A673 (cell line): ENCODE data around the gene DAPK1. TPM values are rescaled to one million over a fixed set of nuclear protein-coding genes. Genes with fewer than 3 reads are reported as not detected.
A peak's percentile ranks its signal among the peaks of the same experiment; 100 is the strongest.

Experiments used
- BruUV-seq: library from RNA; stranded (reverse); fragments of 400-500 nt; replicated peaks from 2 replicates; lab custom pipeline; 2021; lab: Mats Ljungman, UMichigan
- CTCF ChIA-PET: fragments of 300-600 bp; sonication (Branson Sonifier 250); formaldehyde crosslinking; loops from one replicate; lab custom pipeline; 2022; ENCODE audit warnings: antibody characterized with exemption; lab: Charles Lee
- POLR2A ChIA-PET: fragments of 300-600 bp; sonication (Branson Sonifier 250); formaldehyde crosslinking; loops from one replicate; lab custom pipeline; 2022; ENCODE audit warnings: antibody characterized with exemption; ENCODE audit not compliant: low non-redundant PET; lab: Charles Lee
- DNase-seq: peaks from one replicate; pipeline ENCODE4 v3.0.0-alpha.2; 2015; ENCODE audit warnings: low spot score
- H3K27ac ChIP-seq: fragments of 200-600 bp; sonication (generic); 2 replicates; pipeline ENCODE4 v1.5.1; 2016; ENCODE audit warnings: mixed run types, low read depth, mild to moderate bottlenecking, mixed read lengths, antibody characterized with exemption, low read length; ENCODE audit not compliant: poor library complexity, severe bottlenecking
- H3K27me3 ChIP-seq: fragments of 200-600 bp; sonication (generic); replicated peaks from 2 replicates; pipeline ENCODE4 v1.6.1; 2017; ENCODE audit warnings: mixed run types, low read depth, mild to moderate bottlenecking, mixed read lengths, antibody characterized with exemption, low read length; ENCODE audit not compliant: insufficient read depth, poor library complexity
- H3K36me3 ChIP-seq: fragments of 200-600 bp; sonication (generic); 2 replicates; pipeline ENCODE4 v1.6.1; 2016; ENCODE audit warnings: mixed run types, mild to moderate bottlenecking, mixed read lengths, antibody characterized with exemption, low read length; ENCODE audit not compliant: insufficient read depth, poor library complexity, severe bottlenecking
- H3K4me1 ChIP-seq: fragments of 200-600 bp; sonication (generic); 2 replicates; pipeline ENCODE4 v1.6.1; 2017; ENCODE audit warnings: mixed run types, mild to moderate bottlenecking, mixed read lengths, antibody characterized with exemption, low read length; ENCODE audit not compliant: insufficient read depth, poor library complexity, severe bottlenecking
- H3K4me3 ChIP-seq: fragments of 200-600 bp; sonication (generic); 2 replicates; pipeline ENCODE4 v1.5.1; 2016; ENCODE audit warnings: low read depth, mixed run types, mild to moderate bottlenecking, mixed read lengths, low read length; ENCODE audit not compliant: poor library complexity, severe bottlenecking
- H3K9me3 ChIP-seq: fragments of 200-600 bp; sonication (generic); 2 replicates; pipeline ENCODE4 v1.6.1; 2016; ENCODE audit warnings: mixed run types, low read depth, mild to moderate bottlenecking, mixed read lengths, antibody characterized with exemption, low read length; ENCODE audit not compliant: poor library complexity, severe bottlenecking
- EZH2 ChIP-seq: fragments of 200-600 bp; sonication (generic); IDR thresholded peaks from 2 replicates; pipeline ENCODE4 v1.6.1; 2017; ENCODE audit warnings: borderline replicate concordance, low read depth, mild to moderate bottlenecking, mixed read lengths, antibody characterized with exemption, low read length; ENCODE audit not compliant: poor library complexity, severe bottlenecking
- intact Hi-C: fragments of 100-400 bp; cut with micrococcal nuclease; formaldehyde crosslinking; loops from one replicate; pipeline ENCODE4 v1.10.0; 2022; ENCODE audit not compliant: unreplicated experiment
- total RNA-seq: library from RNA; stranded (reverse); gene quantifications from 2 replicates; pipeline ENCODE4 v1.2.3, GENCODE V29; 2021
- TF ChIP-seq, protein P1 (sequence below): fragments of 300-800, 200-600 bp; sonication (generic); conservative IDR thresholded peaks from 2 replicates; pipeline ENCODE4 v1.5.1; 2017; ENCODE audit warnings: low read depth, mild to moderate bottlenecking, antibody characterized with exemption, low read length, moderate library complexity, mixed read lengths

Gene DAPK1
- total RNA-seq, 1 experiment from 2014 or later, result 380 TPM

DNA sequence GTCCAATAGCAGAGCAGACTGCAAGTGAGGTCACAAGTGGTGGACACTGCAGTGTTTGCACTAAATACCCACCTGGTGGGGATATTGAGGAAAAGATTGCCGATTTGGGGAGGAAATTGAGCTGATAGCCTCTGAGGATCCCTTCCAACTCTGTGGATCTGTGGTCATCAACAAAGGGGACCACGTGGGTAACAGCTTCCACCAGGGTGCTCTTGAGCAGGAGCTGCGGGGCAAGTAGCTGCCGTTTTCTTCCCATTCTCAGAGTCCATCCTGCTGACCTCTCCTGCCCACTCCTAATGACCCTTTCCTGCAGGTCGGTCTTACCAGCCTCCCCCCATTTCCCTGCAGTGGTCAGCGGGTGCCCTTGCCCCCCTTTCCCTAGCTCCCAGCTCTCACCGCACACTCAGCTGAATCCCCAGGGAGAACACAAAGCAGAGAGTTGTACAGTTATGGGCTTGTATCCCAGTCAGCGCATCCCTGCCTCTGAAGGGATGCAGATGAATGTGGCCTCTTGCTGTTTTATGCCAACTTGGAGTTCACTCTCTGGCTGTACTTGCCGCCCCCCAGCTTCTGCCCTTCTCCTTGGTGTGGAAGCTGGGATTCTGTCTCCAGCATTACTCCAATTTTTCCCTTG is 18.0 kb downstream of the DAPK1 start:
- H3K4me3 ChIP-seq, result no peak overlapping the region
- H3K4me1 ChIP-seq, result peaks cover 94% of the 10 kb centered on the region
- POLR2A ChIA-PET, result no interaction called here
- no TSS peak for BruUV-seq
- CTCF ChIA-PET, result no interaction called here
- H3K36me3 ChIP-seq, result peaks cover 57% of the 10 kb centered on the region
- intact Hi-C loops, result no loop called here
- DNase-seq, result peak; percentile 74
- H3K9me3 ChIP-seq, result no peaks in the 10 kb centered on the region
- H3K27me3 ChIP-seq, result no peaks in the 10 kb centered on the region
- TF ChIP-seq EZH2, result no peak
- TF ChIP-seq, protein P1, sequence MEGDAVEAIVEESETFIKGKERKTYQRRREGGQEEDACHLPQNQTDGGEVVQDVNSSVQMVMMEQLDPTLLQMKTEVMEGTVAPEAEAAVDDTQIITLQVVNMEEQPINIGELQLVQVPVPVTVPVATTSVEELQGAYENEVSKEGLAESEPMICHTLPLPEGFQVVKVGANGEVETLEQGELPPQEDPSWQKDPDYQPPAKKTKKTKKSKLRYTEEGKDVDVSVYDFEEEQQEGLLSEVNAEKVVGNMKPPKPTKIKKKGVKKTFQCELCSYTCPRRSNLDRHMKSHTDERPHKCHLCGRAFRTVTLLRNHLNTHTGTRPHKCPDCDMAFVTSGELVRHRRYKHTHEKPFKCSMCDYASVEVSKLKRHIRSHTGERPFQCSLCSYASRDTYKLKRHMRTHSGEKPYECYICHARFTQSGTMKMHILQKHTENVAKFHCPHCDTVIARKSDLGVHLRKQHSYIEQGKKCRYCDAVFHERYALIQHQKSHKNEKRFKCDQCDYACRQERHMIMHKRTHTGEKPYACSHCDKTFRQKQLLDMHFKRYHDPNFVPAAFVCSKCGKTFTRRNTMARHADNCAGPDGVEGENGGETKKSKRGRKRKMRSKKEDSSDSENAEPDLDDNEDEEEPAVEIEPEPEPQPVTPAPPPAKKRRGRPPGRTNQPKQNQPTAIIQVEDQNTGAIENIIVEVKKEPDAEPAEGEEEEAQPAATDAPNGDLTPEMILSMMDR, result no peak
- H3K27ac ChIP-seq, result peak overlapping the region; percentile 89

DNA sequence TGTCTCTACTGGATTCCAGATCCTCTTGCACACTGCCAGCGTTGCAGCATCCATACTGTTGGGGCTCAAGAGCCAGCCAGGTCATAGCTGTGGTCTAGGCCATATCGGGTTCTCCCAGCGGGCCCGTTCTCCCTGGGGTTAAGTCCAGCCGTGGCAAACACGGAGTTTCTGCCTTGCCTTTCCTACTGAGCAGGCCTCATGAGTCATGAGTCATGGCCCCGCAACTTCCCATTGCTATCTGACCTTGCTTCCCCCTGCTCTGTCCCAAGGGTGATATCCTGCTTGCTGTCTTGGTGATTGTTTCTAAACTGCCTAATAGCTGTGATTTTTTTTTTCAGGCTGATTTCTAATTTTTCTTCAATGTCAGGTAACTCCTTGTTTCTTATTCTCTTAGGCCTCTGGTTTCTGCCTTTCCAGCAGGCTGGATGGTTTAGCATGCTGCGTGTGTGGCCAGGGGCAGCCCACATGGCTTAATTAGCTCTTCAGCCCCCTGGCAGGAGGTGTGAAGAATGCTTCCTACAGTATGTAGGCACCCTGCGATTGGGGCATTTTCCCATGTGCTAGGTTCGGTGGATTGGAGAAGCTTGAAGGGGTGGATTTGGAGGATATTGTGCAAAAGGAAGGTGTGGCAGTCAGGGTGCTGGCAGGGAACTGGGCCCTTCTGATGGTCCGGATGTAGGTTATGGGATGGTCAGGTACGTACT is 18.7 kb downstream of the DAPK1 start:
- no peaks in the 10 kb centered on the region for H3K9me3 ChIP-seq
- intact Hi-C loops, result no loop called here
- H3K27me3 ChIP-seq, result no peaks in the 10 kb centered on the region
- POLR2A ChIA-PET, result interaction anchor here (0.8 kb wide), 1 partner anchor 197 kb away, joined by 5 read pairs; no protein-coding TSS in a partner anchor
- no TSS peak for BruUV-seq
- CTCF ChIA-PET, result no interaction called here
- H3K27ac ChIP-seq, result peak overlapping the region; percentile 89
- peak; percentile 83 for DNase-seq
- peaks cover 90% of the 10 kb centered on the region for H3K4me1 ChIP-seq
- no peak for TF ChIP-seq EZH2
- TF ChIP-seq, protein P1, result no peak
- H3K4me3 ChIP-seq, result no peak overlapping the region
- H3K36me3 ChIP-seq, result peaks cover 57% of the 10 kb centered on the region

DNA sequence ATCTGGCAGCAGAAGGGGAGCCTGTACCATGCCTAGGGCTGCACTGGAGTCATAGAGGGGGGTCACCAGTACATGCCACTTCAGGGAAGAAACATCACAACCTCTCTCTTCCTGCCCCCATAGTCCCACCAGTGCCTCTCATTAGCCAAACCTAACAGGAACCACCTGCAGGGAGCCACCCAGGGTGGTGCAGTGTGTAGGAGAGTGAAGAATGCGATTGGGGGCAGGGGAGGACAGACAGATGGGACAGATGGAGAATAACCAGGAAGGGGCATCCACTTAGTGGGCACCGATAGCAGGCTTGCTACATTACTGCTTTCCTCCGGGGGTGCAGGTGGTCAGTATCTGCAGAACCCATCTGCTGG is 19.2 kb downstream of the DAPK1 start:
- peak; percentile 97 for DNase-seq
- H3K27me3 ChIP-seq, result no peaks in the 10 kb centered on the region
- H3K9me3 ChIP-seq, result no peaks in the 10 kb centered on the region
- H3K4me1 ChIP-seq, result peaks cover 91% of the 10 kb centered on the region
- intact Hi-C loops, result no loop called here
- peaks cover 58% of the 10 kb centered on the region for H3K36me3 ChIP-seq
- H3K4me3 ChIP-seq, result no peak overlapping the region
- no TSS peak for BruUV-seq
- CTCF ChIA-PET, result no interaction called here
- POLR2A ChIA-PET, result interaction anchor here (0.8 kb wide), 1 partner anchor 197 kb away, joined by 5 read pairs; no protein-coding TSS in a partner anchor
- TF ChIP-seq, protein P1, result no peak
- no peak for TF ChIP-seq EZH2
- peak overlapping the region; percentile 89 for H3K27ac ChIP-seq
